Amniotic stem cell (primary cell): Measurements from ENCODE around the gene SGTB.
A peak's percentile ranks its signal among the peaks of the same experiment; 100 is the strongest.

Experiments used
- DNase-seq: peaks from one replicate; lab custom pipeline; 2025; lab: John Stamatoyannopoulos, UW

The SGTB gene, protein sequence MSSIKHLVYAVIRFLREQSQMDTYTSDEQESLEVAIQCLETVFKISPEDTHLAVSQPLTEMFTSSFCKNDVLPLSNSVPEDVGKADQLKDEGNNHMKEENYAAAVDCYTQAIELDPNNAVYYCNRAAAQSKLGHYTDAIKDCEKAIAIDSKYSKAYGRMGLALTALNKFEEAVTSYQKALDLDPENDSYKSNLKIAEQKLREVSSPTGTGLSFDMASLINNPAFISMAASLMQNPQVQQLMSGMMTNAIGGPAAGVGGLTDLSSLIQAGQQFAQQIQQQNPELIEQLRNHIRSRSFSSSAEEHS

GRCh38 chr5:65721720-65722574 is at the start of gene SGTB, which contains the start of gene NLN:
SGTB (minus strand) TSS chr5:65722109; CDS start chr5:65720807, 1,302 bp downstream.
NLN (plus strand) TSS chr5:65722205; CDS start chr5:65722374, 169 bp downstream.
- DNase-seq: peak; percentile 62

DNA sequence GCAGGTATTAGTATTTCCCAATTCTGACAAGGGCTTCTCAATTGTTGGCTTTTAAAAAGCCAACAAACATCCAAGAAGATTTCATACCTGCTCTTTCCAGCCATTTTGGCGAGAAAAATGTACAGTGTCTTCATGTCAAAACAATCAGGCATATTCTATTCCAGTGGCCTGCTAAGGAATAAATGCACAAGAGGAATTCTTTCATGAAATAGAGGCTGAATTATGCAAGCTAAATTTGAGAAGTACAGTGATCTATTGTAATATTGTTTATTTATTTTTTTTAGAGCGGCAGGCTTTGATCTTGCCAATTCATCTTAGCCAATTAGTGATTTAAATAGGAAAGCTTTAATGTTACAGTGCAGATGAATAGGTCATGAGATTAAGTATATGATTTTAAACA is 49.4 kb upstream of the SGTB start:
- DNase-seq: no peak

DNA sequence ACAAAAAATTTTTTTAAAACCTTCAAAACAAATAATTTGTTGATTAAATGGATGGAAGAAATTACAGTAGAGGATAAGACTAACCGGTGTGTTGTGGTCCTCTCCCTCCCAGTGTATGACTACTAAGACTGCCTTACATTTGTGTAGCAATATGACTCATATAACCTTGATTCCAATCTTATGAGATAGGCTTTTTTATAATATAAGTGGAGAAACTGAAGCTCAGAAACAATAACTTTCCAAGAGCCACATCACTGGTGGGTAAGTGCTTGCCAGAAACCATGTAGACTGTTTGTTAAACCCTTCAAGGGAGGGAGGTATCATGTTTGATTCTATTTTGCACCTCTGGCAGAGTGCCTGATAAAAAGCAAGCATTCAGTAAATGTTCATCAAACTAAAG is 47.6 kb upstream of the SGTB start:
- DNase-seq: peak; percentile 65

DNA sequence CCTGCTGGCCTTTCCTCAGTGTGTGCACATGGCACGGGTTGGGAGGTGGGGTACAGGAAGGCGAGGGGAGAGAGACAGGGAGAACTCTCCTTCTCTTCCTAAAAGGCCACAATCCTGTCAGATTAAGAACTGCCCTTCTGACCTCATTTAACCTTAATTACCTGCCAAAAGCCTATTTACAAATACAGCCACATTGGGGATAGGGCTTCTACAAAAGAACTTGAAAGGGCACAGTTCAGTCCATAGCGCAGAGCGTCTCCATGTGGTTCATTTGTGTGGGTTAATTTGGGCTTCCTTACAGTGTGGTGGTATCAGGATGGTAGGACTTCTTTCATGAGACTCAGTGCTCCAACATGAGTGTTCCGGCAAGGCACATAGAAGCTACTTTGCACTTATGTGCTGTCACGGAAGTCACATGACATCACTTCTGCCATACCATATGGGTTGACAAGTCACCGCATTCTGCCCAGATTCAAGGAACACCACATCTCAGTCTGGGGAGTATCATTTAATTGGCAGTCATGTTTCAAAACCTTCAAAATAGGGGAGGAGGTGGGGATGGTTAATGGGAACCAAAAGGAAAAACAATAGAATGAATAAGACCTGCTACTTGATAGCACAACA is 46.9 kb upstream of the SGTB start:
- DNase-seq: no peak

GRCh38 chr5:65767565-65767964 is 45.7 kb upstream of the SGTB start:
- no peak for DNase-seq

DNA sequence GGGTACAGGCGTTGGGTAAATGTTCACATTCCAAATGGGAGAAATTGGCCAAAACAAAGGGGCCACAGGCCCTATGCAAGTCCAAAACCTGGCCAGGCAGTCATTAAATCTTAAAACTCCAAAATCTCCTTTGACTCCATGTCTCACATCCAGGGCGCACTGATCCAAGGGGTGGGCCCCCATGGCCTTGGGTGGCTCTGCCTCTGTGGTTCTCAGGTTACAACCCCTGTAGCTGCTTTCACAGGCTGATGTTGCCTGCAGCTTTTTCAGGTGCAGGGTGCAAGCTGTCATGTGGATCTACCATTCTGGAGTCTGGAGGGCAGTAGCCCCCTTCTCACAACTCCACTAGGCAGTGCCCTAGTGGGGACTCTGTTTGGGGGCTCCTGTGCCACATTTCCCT is 44.9 kb upstream of the SGTB start:
- no peak for DNase-seq

DNA sequence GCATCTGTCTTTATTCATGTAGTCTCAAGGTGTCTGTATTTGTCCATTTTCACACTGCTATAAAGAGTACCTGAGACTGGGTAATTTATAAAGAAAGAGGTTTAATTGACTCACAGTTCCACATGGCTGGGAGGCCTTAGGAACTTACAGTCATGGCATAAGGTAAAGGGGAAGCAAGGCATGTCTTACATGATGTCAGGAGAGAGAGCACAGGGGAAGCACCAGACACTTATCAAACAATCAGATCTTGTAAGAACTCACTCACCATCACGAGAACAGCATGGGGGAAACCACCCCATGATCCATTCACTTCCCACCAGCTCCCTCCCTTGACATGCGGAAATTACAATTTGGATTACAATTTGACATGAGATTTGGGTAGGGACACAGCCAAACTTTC is 44.3 kb upstream of the SGTB start:
- DNase-seq: no peak

DNA sequence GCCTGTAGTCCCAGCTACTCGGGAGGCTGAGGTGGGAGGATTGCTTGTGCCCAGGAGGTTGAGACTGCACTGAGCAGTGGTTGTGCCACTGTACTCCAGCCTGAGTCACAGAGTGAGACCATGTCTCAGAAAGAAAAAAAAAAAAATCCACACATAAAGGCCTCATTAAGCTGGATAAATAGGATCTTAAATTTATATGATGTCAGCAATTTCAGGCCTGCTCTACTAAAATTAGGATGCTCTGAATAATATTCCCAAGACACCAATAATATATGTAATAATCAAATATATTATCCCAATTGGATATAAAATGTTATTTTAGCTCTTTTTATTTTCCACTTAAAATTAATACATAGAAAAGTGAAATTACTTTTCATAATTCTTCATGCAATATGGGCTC is 43.7 kb upstream of the SGTB start:
- no peak for DNase-seq

DNA sequence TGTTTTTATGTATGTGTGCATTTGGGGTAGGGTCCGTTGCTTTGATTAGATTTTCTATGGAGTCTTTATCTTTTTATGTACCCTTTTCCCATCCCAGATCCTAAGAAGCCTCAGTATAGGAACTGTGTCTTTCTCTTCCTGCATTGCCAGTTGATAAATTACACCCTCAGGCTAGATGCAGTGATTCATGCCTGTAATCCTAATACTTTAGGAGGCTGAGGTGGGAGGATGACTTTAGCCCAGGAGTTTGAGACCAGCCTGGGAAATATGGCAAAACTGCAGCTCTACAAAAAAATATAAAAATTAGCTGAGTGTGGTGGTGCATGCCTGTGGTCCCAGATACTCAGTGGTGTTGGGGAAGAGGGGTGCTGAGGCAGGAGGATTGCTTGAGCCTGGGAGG is 40.3 kb upstream of the SGTB start:
- no peak for DNase-seq

DNA sequence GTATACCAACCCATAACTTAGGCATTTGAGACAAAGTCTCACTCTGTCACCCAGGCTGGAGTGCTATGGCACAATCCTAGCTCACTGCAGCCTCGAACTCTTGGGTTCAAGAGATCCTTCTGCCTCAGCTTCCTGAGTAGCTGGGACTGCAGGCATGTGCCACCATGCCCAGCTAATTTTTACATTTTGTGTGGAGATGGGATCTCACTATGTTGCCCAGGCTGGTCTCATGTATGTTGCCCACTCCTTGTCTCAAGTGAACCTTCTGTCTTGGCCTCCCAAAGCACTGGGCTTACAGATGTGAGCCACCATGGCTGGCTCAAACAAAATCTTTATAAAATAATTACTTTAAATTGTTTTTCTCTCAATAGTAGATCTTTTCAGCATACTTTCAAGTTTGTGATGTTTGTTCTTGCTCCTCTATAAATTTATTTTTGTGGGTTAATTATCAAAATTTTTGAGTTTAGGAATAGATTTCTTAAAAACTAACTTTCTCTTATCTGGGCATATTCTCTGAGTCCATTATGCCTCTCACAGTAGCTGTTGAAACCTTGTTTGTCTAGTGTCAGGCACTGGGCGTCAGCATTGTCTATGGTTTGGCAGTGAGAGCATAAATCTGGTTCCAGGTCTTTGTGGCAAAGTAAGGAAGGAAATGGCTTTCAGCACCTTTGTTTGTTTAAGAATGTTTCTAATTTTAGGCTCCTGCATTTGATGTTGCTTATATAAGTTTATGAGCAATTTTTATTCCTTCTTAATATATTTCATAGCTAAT is 38.8 kb upstream of the SGTB start:
- no peak for DNase-seq

DNA sequence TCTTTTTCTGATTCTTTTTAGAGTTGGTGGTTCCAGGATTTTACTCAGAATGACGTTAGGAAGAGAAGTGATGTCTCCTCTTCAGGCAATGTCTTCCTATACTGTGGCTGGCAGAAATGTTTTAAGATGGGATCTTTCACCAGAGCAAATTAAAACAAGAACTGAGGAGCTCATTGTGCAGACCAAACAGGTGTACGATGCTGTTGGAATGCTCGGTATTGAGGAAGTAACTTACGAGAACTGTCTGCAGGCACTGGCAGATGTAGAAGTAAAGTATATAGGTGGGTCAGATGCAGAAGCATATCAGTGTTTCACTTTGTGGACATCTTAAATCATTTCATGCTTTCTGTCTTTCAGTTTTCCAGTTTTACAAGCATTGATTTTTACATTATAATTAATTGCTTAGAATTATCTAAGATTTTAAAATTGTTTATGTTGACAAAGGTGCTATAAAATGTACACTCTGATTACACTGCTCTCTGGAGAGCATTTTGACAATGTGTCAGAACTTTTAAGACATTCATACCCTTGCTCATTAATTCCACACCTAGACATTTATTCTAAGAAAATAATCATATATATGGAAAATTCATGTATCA is 36.7 kb upstream of the SGTB start:
- DNase-seq: no peak

- DNase-seq: no peak
Observed at GRCh38 chr5:65753189-65753588, 31.3 kb upstream of the SGTB start.

DNA sequence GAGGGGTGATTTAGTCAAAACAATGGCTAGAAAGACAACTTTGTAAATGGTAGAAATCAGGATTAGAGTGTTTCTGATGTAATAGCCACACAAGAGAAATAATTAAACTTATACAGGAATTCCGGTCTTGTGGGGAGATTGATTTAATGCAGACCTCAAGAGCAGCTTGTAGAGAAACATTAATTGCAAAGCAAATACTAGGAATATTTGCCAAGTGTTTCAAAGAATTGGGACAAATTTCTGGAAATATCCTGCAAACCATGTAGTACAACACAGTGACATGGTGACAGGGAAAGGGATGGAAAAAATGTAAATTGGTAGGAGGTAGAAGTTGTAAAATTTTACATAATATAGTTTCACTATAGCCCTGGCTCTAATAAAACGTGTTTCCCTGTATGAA is 29.0 kb upstream of the SGTB start:
- DNase-seq: no peak

- DNase-seq: no peak
Observed at GRCh38 chr5:65749956-65750355, 28.0 kb upstream of the SGTB start.

- no peak for DNase-seq
Observed at GRCh38 chr5:65749221-65749844, 27.4 kb upstream of the SGTB start.

- peak; percentile 56 for DNase-seq
Observed at GRCh38 chr5:65742565-65743231, 20.8 kb upstream of the SGTB start.

- no peak for DNase-seq
Observed at GRCh38 chr5:65739162-65739561, 17.3 kb upstream of the SGTB start.

- DNase-seq: no peak
Observed at GRCh38 chr5:65738305-65738704, 16.4 kb upstream of the SGTB start.

- no peak for DNase-seq
Observed at GRCh38 chr5:65737842-65738241, 15.9 kb upstream of the SGTB start.

DNA sequence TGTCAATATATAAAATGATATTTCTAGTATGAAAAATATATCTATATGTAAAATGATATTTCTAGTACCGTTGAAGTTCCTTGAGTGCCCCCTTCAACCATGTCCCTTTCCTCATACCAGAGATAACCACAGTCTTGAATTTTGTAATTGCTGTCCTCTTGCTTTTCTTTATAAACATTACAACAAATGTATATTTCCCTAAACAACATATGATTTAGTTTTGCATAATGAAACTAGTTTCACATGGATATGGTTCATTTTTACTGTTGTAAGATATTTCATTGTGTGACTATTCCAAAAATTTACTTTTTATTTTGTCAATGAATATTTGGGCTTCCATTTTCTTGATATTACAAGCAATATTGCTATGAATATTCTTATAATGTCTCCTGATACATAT is 14.1 kb upstream of the SGTB start:
- DNase-seq: no peak

- no peak for DNase-seq
Observed at GRCh38 chr5:65734921-65735320, 13.0 kb upstream of the SGTB start.
